ENCODE measurements around the gene RASGRF2. TPM values are rescaled to one million over a fixed set of nuclear protein-coding genes. Genes with fewer than 3 reads are reported as not detected.

The RASGRF2 gene
- total and polyA plus RNA-seq, 2 of the 8 experiments (the other 6 are each of a cell fraction or from before 2014, with no cell fraction given), result 2.6 to 29.5 TPM

- Histone ChIP-seq H3K27me3 (replicated peaks in 1 of 4; ENCODE audit: control insufficient read depth in 3 of 4, extremely low read depth in 1 of 4, insufficient read depth in 3 of 4, low read length in 3 of 4) (no peaks in the 10 kb centered on the region), H3K4me1 (replicated peaks in 1 of 4; ENCODE audit: control insufficient read depth in 3 of 4, insufficient read depth in 4 of 4, low read length in 3 of 4) (no peaks in the 10 kb centered on the region; a peak in 1 of 7 replicates), H2AFZ (ENCODE audit: low read length) (no peak overlapping the region), H2BK120ac (replicated peaks; ENCODE audit: low read depth, low read length) (no peak overlapping the region), H3K56ac (replicated peaks; ENCODE audit: insufficient read length, low read depth, low read length) (no peak overlapping the region), H3K79me2 (ENCODE audit: control insufficient read depth in 1 of 2, insufficient read depth in 2 of 2, low read length in 2 of 2) (no peaks in the 10 kb centered on the region), H2AK5ac (ENCODE audit: low read depth, low read length) (no peak overlapping the region), H3K9ac (replicated peaks in 1 of 4; ENCODE audit: extremely low read depth in 1 of 4, low read depth in 3 of 4, low read length in 3 of 4) (no peak overlapping the region), H3K4me3 (ENCODE audit: extremely low read depth in 1 of 4, insufficient read depth in 2 of 4, low read depth in 3 of 4, low read length in 4 of 4) (no peak overlapping the region), H3K14ac (ENCODE audit: insufficient read length) (no peak overlapping the region), H4K20me1 (replicated peaks in 1 of 2; ENCODE audit: control insufficient read depth in 1 of 2, insufficient read depth in 2 of 2, low read length in 2 of 2) (no peaks in the 10 kb centered on the region), H2BK5ac (ENCODE audit: low read depth, low read length) (no peak overlapping the region), H2BK15ac (ENCODE audit: low read length) (no peak overlapping the region), H3K79me1 (ENCODE audit: low read depth, low read length) (no peaks in the 10 kb centered on the region; the same call in 1 of the 2 replicates), H3K9me3 (ENCODE audit: insufficient read depth in 2 of 2, low read depth in 1 of 2, low read length in 1 of 2) (no peaks in the 10 kb centered on the region), H3K23ac (ENCODE audit: insufficient read length) (no peak overlapping the region), H4K5ac (ENCODE audit: insufficient read length, low read depth, low read length) (no peak overlapping the region), H3K4me2 (ENCODE audit: insufficient read depth in 1 of 2, low read depth in 2 of 2, low read length in 2 of 2) (no peak overlapping the region), H2BK12ac (ENCODE audit: low read depth, low read length) (no peak overlapping the region), H3K18ac (ENCODE audit: extremely low read depth, low read length) (no peak overlapping the region), H2BK20ac (ENCODE audit: low read length) (no peak overlapping the region), H3K36me3 (ENCODE audit: control insufficient read depth in 2 of 4, insufficient read depth in 4 of 4, low read length in 3 of 4) (no peaks in the 10 kb centered on the region), H4K91ac (replicated peaks; ENCODE audit: insufficient read length, low read length) (no peak overlapping the region), H3K23me2 (ENCODE audit: low read depth, low read length) (no peaks in the 10 kb centered on the region), H3K27ac (ENCODE audit: low read depth, low read length) (no peak overlapping the region), H4K8ac (ENCODE audit: extremely low read depth, insufficient read depth, low read length) (no peak overlapping the region), H3K4ac (replicated peaks; ENCODE audit: insufficient read length, low read depth, low read length) (no peak overlapping the region)
- POLR2A ChIA-PET (ENCODE audit: partially characterized antibody), result no interaction called here
- DNase-seq (ENCODE audit: low read depth in 1 of 2, low spot score in 2 of 2), result no peak
- FAIRE-seq, result no peak
- 95% methylated on average over 3 of the region's 3 CpGs; no CpG with 5 or more reads in 1 of the 2 experiments for WGBS, 2 experiments (ENCODE audit: extremely low coverage in 1 of 2, insufficient coverage in 1 of 2, insufficient read length in 1 of 2, insufficient replicate concordance in 2 of 2, low coverage in 1 of 2, low lambda C conversion rate in 2 of 2, missing lambda C conversion rate in 1 of 2)
- TF ChIP-seq JUN (IDR thresholded peaks at IDR 0.05; ENCODE audit: low read depth, low read length), result no peak
- TF ChIP-seq SP2 (IDR thresholded peaks at IDR 0.05; ENCODE audit: low read length), result no peak
- CTCF ChIA-PET (ENCODE audit: partially characterized antibody), result no interaction called here
Measured at GRCh38 chr5:81014348-81014747, 54.2 kb downstream of the RASGRF2 start.

Measured in H1 (cell line).